GM18520 (cell line): ENCODE measurements around the gene PIK3R3.
A peak's percentile ranks its signal among the peaks of the same experiment; 100 is the strongest.

ENCODE experiments used
- ATAC-seq: cut with Tn5 transposase; IDR thresholded peaks from one replicate; pipeline ENCODE4 v1.9.1; 2021; ENCODE audit not compliant: unreplicated experiment

The PIK3R3 gene

DNA sequence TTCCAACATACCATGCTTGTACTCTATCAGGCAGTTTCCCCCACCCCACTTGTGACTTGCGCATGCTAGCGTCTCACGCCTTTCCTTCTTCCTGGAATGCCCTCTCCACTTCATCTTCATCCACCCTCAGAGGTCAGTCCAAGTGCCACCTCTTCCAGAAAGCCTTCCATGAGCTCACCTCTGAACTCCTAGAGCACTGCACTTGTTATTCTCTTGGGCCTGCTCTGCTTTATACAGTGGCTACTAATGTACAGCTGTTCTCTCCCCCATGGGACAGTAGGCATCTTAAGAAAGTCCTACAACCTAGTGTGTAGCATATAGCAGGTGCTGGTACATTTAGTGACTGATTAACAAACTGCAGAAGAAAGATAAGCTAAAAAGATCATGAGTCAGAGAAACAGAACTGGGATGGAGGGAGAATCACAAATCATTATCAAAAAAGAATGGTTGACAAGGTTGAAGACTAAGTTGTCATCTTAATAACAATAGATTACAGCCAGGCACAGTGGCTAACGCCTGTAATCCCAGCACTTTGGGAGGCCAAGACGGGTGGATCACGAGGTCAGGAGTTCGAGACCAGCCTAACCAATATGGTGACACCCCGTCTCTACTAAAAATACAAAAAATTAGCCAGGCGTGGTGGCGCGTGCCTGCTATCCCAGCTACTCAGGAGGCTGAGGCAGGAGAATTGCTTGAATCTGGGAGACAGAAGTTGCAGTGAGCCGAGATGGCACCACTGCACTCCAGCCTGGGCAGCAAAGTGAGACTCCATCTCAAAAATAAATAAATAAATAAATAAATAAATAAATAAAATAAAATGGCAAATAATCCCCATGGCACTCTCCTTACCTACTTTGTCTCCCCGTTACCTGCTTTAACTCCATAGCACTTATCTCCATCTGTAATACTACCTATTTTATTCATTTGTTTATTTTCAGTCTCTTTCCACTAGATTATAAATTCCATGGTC is 26.2 kb upstream of the PIK3R3 start:
- ATAC-seq = no peak

GRCh38 chr1:46157916-46158311 is 25.5 kb upstream of the PIK3R3 start:
- ATAC-seq = no peak

- ATAC-seq = no peak
These were observed 21.3 kb upstream of the PIK3R3 start for GRCh38 chr1:46153732-46154131.

DNA sequence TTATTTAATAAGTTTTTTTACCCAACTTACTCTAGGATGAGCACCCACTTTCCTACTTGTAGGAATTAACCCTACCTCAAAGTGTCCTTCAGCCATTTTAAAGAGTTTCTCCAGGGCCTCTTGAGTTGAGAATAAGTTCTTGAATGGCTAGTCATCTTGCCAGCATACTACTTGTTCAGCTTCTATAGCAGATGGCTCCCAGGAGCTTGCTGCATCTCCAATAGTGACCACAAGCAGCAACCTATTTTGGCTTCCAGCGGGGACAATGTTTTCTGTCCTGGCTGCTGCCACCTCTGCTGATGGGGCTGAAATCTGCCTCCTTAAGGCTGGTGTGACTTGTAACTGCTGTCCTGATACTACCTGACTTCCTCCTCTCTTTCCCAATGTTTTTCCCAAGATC is 20.8 kb upstream of the PIK3R3 start:
- no peak for ATAC-seq

GRCh38 chr1:46152016-46152415 is 19.6 kb upstream of the PIK3R3 start:
- no peak for ATAC-seq

GRCh38 chr1:46150085-46150484 is 17.7 kb upstream of the PIK3R3 start:
- ATAC-seq = no peak

- ATAC-seq = no peak
These were observed 15.9 kb upstream of the PIK3R3 start for GRCh38 chr1:46148318-46148717.

- ATAC-seq = no peak
These were observed 5.5 kb upstream of the PIK3R3 start for GRCh38 chr1:46137916-46138315.

- no peak for ATAC-seq
These were observed 4.3 kb upstream of the PIK3R3 start for GRCh38 chr1:46136711-46137110.

DNA sequence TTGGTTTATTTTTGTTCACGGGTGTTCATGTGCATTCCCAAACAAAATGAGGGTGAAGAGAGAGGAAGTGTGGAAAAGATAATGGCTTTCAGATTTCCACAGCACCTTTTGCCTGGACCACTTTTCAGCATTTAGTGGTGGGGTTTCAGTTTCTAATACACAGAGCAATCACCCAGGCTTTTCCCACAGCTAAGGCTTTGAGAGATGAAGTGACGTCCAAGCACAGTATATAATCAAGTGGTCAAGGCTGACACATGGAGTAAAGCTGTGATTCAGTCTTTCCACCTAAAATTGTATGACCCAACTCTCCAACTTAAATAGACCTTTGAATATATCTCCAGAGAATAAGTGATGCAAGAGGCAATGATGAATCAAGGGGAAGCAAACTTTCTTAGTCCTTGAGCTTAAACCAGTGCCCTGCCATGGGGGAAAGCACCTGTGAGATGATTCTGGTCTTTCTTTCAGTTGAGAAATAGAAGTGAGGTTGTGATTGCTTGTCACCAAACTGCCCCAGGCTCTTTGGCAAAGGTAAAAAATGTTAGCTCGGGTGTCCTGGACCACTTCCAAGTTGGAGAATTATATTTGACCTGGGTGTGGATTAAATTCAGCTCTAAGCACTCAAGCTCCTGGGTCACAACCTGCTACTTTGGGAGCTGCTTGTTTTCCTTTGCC is 2.4 kb upstream of the PIK3R3 start:
- no peak for ATAC-seq

GRCh38 chr1:46133781-46134350 is 1.4 kb upstream of the PIK3R3 start:
- no peak for ATAC-seq

DNA sequence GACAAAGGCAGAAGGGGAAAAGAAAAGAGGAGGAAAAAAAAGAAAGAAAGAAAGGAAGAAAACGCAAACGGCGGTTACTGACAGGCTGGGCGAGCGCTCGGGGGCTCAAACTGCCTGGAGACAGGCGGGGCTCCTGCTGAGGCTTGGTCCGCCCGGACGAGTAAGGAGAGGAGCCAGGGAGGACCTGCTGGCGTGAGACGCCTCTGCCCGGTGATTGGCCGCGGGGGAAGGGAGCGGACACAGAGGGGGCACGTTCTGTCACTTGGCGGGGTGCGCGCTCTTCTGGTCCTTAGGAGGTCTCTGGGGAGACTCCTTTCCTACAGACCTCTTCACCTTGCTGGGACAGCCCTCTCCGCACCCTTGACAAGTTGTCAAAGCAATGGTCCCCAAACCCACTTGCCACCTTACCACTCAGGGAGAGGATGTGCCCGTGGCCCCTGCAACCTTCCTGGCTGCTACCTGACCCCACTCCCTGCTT is 791 bp upstream of the PIK3R3 start:
- peak; percentile 24 for ATAC-seq

GRCh38 chr1:46131712-46132528 is 509 bp downstream of the PIK3R3 start:
- no peak for ATAC-seq

- ATAC-seq = no peak
These were observed 1.3 kb downstream of the PIK3R3 start for GRCh38 chr1:46131093-46131492.

DNA sequence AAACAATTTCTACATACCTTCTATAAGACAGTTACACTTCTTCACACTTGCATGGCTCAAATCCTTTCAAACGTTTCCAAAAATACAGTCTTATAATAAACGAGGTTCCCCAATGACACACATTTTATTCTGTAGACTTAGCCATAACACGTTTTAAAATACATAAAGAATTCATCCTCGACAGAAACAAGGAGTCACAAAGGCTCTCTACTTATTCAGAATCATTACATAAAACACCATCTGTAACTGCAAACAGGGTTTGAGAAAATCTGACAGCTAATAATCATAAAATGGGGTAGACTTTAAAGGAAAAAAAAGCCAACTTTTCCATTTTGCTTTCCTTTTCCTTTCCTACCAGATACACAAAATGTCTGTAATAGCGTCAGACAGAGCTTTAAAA is 1.8 kb downstream of the PIK3R3 start:
- no peak for ATAC-seq

GRCh38 chr1:46130121-46130520 is 2.3 kb downstream of the PIK3R3 start:
- ATAC-seq = no peak

- ATAC-seq = no peak
These were observed 4.1 kb downstream of the PIK3R3 start for GRCh38 chr1:46128344-46128743.

GRCh38 chr1:46118856-46119255 is 13.6 kb downstream of the PIK3R3 start:
- ATAC-seq = no peak

DNA sequence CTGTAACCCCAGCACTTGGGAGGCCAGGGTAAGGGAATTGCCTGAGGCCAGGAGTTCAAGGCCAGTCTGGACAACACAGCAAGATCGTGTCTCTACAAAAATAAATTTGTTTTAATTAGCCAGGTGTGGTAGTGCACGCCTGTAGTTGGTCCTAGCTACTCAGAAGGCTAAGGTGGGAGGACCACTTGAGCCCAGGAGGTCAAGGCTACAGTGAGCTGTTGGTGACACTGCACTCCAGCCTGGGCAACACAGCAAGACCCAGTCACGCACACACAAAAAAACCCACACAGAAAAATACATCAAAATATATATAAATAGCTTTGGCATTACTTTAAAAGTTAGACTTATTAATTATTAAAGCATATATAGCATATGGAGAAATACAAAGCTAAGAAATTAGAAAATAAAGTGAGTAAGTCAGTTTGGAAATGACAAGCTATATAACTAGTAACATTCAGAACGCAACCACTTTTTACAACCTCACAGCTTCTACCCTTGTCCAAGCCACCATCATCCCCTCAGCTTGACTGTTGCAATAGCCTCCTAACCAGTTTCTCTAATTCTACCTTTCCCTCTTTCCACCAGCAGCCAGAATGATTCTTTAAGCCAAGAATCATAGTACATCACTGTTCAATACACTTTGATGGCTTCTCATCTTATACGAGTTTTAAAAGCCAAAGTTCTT is 14.5 kb downstream of the PIK3R3 start:
- ATAC-seq = no peak

GRCh38 chr1:46114925-46115603 is 17.4 kb downstream of the PIK3R3 start:
- no peak for ATAC-seq
